Lower leg skin (tissue), 3 donors: ENCODE results near the gene PACS1.

Source experiments
- CTCF ChIP-seq, 3 donors: fragments of 450-650 bp; IDR thresholded peaks; one replicate each; pipeline ENCODE4 v1.5.1; 2016; ENCODE audit warnings: antibody characterized with exemption in 3 of 3, mild to moderate bottlenecking in 3 of 3, moderate library complexity in 2 of 3
- POLR2A ChIP-seq, 2 donors: fragments of 450-650 bp; IDR thresholded peaks; one replicate each; pipeline ENCODE4 v1.6.1; 2016 to 2017; ENCODE audit warnings: antibody characterized with exemption in 2 of 2, mild to moderate bottlenecking in 1 of 2, moderate library complexity in 1 of 2

GRCh38 chr11:66055021-66055420, 15.1 kb upstream of the PACS1 start:
- TF ChIP-seq POLR2A (IDR thresholded peaks at IDR 0.05) (no peak), CTCF (IDR thresholded peaks at IDR 0.05) (no peak)
